Thyroid gland (tissue), 4 donors: ENCODE data around the gene PTCD2.

Source experiments
- POLR2A ChIP-seq, 2 donors: fragments of 450-650 bp; IDR thresholded peaks; one replicate each; pipeline ENCODE4 v1.6.1; 2017; ENCODE audit warnings: antibody characterized with exemption in 2 of 2, mild to moderate bottlenecking in 2 of 2, moderate library complexity in 1 of 2
- TF ChIP-seq, protein P1 (sequence below), 6 experiments: fragments of 200-600 bp in 3 of 6; fragments of 450-650 bp in 3 of 6; sonication (generic) in 3 of 6; IDR thresholded peaks; one replicate each; pipeline ENCODE4 v1.5.1; 2016 to 2019; ENCODE audit warnings: antibody characterized with exemption in 6 of 6, mild to moderate bottlenecking in 2 of 6, inconsistent platforms in 1 of 6, moderate library complexity in 1 of 6

DNA sequence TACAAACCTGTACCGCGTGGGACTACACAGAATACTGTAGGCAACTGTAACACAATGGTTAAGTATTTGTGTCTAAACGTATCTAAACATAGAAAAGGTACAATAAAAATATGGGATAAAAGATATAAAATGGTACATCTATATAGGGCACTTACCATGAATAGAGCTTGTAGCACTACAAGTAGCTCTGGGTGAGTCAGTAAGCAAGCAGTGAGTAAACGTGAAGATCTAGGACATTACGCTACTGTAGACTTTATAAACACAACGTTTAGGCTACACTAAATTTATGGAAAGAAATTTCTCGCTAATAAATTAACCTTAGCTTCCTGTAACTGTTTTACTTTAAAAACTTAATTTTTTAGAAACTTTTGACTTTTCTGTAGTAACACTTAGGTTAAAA lies 46.6 kb upstream of the PTCD2 start:
- TF ChIP-seq POLR2A (IDR thresholded peaks at IDR 0.05), result no peak
- TF ChIP-seq, protein P1, sequence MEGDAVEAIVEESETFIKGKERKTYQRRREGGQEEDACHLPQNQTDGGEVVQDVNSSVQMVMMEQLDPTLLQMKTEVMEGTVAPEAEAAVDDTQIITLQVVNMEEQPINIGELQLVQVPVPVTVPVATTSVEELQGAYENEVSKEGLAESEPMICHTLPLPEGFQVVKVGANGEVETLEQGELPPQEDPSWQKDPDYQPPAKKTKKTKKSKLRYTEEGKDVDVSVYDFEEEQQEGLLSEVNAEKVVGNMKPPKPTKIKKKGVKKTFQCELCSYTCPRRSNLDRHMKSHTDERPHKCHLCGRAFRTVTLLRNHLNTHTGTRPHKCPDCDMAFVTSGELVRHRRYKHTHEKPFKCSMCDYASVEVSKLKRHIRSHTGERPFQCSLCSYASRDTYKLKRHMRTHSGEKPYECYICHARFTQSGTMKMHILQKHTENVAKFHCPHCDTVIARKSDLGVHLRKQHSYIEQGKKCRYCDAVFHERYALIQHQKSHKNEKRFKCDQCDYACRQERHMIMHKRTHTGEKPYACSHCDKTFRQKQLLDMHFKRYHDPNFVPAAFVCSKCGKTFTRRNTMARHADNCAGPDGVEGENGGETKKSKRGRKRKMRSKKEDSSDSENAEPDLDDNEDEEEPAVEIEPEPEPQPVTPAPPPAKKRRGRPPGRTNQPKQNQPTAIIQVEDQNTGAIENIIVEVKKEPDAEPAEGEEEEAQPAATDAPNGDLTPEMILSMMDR (IDR thresholded peaks at IDR 0.05), result no peak
